Fibroblast of upper back skin (primary cell): ENCODE measurements around the gene AP3D1.

Source experiments
- DNase-seq: peaks from one replicate; pipeline ENCODE4 v3.0.0-alpha.2; 2013

AP3D1 gene

GRCh38 chr19:2126879-2127518 lies 24.4 kb downstream of the AP3D1 start:
- no peak for DNase-seq

- DNase-seq = no peak
These were observed 27.5 kb downstream of the AP3D1 start for GRCh38 chr19:2123682-2124387.

DNA sequence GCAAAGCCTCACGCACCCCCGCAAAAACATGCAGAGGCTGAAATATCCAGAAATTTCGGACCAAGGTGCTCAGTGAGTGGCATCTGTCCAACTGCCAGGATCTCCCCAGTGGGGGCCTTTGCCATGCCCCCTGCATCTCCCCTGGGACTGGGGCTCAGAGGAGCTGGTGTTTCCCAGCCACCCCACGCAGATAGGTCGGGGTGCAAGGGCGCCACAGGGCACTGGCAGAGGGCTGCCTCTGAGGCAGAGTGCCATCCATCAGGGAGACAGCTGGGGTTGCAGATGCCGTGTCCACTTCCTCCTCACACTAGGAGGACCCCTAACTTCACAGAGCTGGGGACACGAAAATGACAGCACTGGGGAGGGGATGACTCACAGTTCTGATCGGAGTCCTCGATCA lies 28.4 kb downstream of the AP3D1 start:
- DNase-seq = no peak

- no peak for DNase-seq
These were observed 29.1 kb downstream of the AP3D1 start for GRCh38 chr19:2122251-2122650.

GRCh38 chr19:2121416-2122051 lies 29.8 kb downstream of the AP3D1 start:
- DNase-seq = no peak

- no peak for DNase-seq
These were observed 30.5 kb downstream of the AP3D1 start for GRCh38 chr19:2120821-2121220.

DNA sequence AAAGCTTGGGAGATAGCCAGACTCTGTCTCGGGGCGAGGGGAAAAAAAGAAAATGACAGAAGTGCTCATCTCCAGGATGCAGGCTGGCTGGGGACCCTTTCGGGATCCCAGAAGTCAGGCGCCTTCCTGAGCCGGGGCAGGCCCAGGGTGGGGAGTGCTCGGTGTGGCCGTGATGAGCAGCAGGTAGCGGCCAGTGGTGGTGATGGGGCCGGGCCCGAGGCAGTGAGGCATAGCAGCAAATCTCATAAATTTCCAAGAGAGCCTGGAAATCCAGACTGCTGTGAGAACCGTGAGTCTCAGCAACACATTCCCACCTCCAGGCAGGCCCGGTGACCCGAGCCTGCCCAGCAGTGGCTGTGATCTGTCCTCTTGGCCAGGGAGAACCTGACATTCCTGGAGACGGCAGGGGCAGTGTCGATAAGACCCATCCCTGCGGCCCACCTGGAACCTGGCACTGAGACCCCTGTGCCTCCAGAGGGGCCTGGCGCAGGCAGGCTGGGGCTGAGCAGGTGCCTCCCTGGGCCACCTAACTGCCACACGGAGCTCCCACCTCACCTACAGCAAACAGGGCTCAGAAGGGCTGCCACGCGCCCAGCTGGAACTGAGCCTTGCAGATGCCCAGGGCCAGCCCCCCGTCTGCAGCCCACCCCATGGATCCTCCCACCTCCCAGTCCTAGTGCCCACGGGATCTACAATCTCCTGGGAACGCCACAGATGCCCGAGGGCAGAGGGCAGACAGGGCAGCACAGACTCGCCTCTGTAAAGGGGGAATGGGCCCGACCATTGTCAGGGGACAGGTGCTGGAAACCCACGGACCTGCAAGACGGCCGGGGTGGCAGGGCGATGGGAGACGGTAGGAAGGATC lies 31.2 kb downstream of the AP3D1 start:
- DNase-seq = no peak

DNA sequence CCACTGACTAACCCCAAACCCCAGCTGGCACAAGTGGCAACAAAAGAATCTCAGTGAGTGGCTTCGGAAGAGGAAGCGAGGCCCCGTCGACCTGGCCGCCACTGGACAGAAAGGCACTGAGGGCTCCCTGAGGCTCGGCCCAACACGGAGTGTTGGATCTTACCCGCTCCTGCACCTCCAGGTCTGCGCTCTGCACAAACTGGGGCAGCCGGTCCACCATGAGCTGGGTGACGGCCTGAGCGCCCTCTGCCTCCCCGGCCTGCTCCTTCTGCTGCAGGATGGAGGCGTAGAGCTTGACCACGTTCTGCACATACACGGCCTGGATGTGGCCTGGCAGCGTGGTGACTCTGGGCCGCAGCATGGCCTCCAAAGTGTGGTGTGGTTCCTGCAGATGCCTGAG lies 32.9 kb downstream of the AP3D1 start:
- no peak for DNase-seq

DNA sequence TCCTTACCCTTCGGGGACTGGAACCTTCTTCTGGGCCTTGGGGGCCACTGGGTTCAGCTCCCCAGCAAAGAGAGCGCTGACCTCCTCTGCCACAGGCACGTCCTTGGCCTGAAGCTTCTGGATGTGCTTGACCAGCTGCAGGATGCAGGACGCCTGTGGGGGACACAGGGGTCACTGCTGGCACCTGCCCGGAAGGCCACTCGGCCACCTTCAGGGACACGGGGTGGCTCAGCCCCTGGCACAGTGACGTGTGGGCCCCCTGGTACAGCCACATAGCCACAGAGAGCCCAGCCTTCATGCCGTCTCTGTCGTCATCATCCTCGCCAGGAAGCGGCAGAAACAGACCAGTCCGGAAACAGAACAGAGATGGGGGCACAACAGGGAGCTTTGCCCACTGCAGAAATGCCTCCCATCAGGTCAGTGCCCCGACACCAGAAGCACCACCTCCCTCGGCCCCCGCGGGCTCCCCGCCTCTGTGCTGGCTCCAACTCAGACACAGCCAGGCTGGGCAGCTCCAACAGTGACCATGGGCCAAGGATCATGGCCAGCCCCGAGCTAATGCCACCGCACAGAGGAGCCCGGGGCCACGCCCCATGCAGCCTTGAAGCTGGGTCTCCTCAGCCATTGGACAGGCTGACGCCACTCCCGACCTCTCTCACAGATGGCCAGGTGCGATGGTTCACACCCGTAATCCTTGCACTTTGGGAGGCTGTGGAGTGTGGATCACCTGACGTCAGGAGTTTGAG lies 34.0 kb downstream of the AP3D1 start:
- DNase-seq = no peak

GRCh38 chr19:2116507-2116906 lies 34.9 kb downstream of the AP3D1 start:
- no peak for DNase-seq

GRCh38 chr19:2115911-2116426 lies 35.4 kb downstream of the AP3D1 start:
- no peak for DNase-seq

DNA sequence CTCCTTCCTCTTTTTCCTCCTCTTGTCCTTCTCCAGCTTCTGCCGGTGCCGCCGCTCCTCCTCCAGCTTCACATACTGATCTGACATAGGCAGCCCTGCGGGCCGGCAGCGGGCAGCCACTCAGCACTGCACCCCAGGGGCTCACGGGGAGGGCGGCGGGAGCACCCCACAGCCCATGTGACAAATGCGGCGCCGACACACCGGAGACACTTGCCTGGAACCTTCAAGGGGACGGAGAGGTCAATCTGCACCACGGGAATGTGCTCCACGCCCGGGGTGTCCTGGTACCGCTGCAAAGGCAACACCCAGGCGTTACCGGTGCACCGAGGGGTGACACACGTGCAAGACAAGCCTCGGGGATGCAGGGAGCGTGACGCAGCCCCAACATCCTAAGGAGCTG lies 36.0 kb downstream of the AP3D1 start:
- no peak for DNase-seq

GRCh38 chr19:2114821-2115220 lies 36.5 kb downstream of the AP3D1 start:
- no peak for DNase-seq

DNA sequence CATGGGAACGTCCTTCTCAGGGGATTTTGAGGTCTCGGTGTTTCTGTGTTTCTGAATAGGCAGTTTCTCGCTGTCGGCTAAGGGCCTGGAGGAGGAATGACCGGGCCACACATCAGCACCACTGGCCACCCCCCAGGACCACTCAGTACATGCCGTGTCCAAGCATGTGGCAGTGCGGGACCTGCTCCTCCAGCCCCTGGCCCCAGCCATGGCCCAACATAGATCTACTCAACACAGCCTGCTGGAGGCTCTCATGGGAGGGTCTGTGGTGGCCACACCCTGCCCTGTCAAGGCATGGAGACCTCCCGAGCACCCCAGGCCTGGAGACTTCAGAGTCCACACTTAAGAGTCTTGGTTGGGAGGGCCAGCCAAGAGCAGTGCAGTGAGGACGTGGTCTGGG lies 37.1 kb downstream of the AP3D1 start:
- DNase-seq = no peak

GRCh38 chr19:2113439-2114211 lies 37.7 kb downstream of the AP3D1 start:
- DNase-seq = peak; percentile 7

DNA sequence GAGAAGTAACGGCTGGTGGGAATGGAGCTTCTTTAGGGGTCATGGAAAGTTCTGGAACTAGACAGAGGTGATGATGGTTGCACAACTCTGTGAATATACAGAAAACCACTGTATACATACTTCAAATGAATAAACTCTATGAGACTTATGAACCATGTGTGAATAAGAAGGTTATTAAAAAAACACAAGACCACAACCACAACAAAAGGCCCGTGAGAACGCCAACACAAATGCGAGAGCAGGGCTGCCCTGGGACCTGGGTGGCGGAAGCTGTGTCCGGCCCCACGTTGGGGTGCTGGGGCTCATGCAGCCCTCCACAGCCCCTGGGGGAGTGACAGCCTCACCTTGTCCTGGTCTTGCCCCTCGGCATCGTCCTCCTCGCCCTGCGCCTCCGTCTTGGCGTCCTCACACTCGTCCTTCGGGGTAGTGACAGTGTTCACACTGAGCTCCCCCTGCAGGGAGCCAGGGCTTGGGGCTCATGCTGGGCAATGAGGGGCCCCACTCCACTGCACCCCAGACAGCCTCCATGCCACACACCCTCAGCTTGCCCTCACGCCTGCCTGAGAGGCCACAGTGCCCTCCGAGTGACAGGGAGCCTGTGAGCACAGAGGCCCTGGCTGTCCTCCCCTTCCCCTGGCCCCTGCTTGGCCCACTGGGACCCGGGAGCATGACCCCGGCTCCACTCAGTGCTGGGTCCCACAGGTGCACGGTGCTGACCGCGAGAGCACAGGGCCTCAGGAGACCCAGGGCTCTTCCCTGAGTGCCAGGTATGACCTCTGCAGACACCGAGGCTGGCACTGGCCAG lies 38.6 kb downstream of the AP3D1 start:
- DNase-seq = no peak

DNA sequence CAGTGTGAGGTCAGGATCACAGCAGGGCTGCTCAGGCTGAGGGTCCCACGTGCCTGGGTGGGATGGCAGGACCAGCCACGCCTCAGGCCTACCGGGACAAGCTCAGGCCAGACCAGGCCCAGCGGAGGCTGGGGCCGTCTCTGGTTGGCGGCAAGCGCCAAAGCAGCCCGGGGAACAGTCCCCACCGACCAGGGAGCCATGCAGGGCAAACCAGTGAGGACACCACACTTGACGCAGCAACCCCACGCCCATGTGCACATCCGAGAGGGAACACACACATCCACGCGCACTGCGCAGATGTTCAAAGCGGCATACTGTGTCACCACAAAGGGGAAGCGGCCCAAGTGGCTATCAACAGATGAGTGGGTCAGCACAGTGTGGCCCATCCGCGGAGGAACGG lies 39.5 kb downstream of the AP3D1 start:
- DNase-seq = no peak

- DNase-seq = no peak
These were observed 39.9 kb downstream of the AP3D1 start for GRCh38 chr19:2111425-2111824.

- no peak for DNase-seq
These were observed 40.5 kb downstream of the AP3D1 start for GRCh38 chr19:2110822-2111221.

DNA sequence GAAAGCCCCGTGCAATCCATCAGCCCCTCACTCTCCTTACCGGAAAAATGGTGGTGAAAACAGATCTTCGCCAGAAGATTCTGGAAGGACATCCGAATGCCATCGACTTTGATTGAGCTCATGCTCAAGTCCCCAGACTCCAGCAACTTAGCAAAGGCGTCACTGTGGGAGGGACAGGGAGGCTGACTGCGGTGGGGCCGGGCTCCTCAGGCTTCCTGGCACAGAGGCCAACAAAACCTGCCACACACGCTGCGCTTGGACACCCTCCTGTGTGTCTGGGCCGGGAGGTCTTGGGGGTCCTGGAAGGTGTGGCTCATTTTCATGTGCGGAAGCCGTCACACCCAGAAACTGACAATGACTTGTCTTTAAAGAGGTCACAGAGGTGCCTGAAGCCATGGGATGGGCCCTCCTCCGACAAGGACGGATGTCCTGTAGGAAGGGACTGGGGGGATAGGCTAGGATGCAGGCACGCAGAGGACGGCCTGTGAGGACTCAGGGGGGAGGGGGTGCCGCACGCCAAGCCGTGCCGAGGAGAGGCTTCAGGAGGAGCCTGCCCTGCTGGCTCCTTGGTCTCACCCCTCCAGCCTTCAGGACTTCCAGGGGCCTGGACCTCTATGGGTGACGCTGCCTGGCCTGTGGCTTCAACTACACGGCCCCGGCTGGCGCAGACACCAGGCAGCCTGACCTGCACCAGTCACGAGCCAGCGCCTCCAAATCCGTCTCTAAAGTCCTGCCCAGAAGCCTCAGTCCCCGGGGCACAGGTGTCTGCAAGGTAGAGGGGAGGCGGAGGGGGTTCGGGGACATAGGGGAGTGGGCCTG lies 42.1 kb downstream of the AP3D1 start:
- DNase-seq = no peak
